Fibroblast of skin of right biceps (primary cell): ENCODE data around the gene SHC2.

ENCODE experiments used
- DNase-seq: peaks from one replicate; pipeline ENCODE4 v3.0.0-alpha.2; 2013

The SHC2 gene

DNA sequence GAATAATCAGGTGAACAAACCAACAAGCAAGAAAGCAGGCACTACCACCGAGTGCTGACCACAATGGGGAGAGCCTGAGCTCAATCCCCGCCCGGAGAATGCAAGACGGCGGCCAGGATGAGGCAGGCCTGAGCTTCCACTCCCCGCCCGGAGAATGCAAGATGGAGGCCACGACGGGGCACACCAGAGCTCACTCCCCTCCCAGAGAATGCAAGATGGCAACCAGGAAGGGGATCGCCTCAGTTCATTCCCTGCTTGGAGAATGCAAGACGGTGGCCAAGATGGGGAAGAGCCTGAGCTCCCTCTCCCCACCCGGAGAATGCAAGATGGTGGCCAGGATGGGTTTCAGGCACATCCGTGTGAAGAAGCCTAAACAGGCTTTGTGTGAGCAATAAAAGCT lies 91.6 kb downstream of the SHC2 start:
- no peak for DNase-seq

DNA sequence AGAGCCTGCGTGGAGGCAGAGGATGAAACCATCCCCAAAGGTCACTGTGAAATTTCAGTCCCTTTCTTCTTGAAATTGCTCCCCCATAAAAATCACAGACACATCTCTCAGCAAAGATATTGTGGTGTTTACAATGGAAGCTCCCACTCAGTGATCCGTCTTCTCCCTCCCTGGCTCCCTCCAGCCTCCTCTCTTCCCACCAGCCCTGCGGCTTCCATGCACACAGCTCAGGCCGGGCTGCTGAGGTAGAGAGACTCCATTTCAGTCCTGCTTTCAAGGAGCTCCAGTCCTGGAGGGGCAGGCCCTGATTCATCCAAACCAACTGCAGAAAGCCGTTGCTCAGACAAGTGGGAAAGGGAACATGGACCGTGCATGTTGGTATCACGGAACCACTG lies 92.2 kb downstream of the SHC2 start:
- no peak for DNase-seq

DNA sequence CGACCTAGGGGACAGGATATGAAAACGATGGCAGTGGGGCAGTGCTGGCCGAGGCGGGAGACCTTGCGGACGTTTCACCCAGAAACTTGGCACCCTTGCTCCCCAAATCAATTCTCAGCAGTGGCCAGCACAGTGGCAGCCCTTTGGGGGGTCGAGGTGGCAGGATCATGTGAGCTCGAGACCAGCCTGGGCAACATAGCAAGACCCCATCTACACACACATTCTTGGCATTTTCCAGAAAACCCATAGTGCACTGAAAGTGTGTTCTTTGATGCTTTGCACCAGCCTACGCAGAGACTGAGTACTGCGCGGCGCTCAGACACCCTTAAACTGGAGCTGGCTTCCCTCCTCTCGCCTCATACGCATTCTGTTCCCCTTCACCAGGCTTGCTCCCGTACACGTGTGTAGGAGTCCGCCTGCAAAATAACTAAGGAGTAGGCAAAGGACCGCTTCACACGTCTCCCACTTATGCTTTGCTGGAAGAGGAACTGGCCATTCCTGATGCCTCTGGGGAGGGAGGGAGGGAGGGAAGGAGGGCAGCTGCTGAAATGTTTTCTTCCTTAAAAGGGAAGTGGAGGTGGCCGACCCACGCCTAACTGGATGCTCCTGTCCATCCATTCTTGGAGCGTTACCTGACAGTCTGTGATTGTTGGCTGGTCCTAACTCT lies 92.7 kb downstream of the SHC2 start:
- DNase-seq = no peak

DNA sequence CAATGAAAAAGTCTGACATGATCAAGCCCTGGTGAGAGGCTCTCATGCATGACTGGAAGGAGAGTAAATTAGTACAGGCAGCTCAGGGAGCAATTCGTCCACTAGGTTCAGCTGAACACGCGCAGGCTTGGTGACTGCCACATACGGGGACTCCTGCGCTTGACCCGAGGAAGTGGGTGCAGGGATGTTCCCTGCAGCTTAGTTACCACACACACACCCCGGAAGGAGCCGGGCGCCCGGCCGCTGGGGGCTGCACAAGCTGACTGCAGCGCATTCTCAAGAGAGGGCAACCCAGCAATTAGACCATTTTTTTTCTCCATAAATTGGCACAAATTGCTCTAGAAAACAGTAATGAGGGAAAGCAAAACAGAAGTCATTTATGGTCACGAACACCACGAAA lies 93.3 kb downstream of the SHC2 start:
- no peak for DNase-seq

DNA sequence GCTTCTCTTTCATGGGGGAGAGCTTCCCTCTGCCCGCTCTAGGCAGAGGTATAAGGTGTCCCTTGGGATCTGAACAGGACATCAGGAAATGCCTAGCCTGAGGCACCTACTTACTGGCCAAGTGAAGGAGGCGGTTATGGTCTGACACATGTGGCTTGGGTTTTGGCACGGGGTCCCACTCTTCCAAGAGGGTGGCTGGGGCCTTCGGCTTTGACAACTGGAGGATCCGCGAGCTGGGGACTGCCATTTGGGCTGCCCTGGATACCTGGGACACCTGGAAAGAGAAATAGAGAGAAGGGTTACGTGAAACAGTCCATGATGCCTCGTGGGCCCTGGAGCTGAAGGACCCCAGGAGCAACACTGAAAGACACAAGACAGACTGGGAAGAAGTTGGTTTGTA lies 93.9 kb downstream of the SHC2 start:
- DNase-seq = no peak
